NOMO-1 treated with DMSO at 0.1 percent for 48 hours (cell line): Measurements from ENCODE around the gene PDE3B.
A peak's percentile ranks its signal among the peaks of the same experiment; 100 is the strongest.

Experiments
- DNase-seq: peaks from one replicate; lab custom pipeline; 2025; ENCODE audit not compliant: unreplicated experiment; lab: John Stamatoyannopoulos, UW

The PDE3B gene

GRCh38 chr11:14908214-14908880, 264.7 kb downstream of the PDE3B start:
- peak; percentile 52 for DNase-seq

- DNase-seq = no peak
Measured at GRCh38 chr11:14914536-14914935, 270.9 kb downstream of the PDE3B start.

GRCh38 chr11:14916403-14916802, 272.8 kb downstream of the PDE3B start:
- no peak for DNase-seq
